Measurements from ENCODE around the gene FOXN3. TPM values are rescaled to one million over a fixed set of nuclear protein-coding genes. Genes with fewer than 3 reads are reported as not detected.
A peak's percentile ranks its signal among the peaks of the same experiment; 100 is the strongest.

The FOXN3 gene
- total and polyA plus RNA-seq, 2 experiments from 2014 or later: 98.9 to 167 TPM

GRCh38 chr14:89382901-89383845, 33.9 kb downstream of the FOXN3 start:
- Histone ChIP-seq H3K79me2 (replicated peaks; ENCODE audit: insufficient read depth) (peaks cover 100% of the 10 kb centered on the region), H3K36me3 (ENCODE audit: insufficient read depth) (0 out of 2 replicates have a peak, but pooled peaks cover 6% of the 10 kb centered on the region), H3K4me2 (no peak overlapping the region), H3K4me3 (no peak overlapping the region), H3K9me2 (ENCODE audit: insufficient read depth) (no peaks in the 10 kb centered on the region), H3K4me1 (ENCODE audit: insufficient read depth) (peaks cover 54% of the 10 kb centered on the region), H3K27me3 (ENCODE audit: insufficient read depth) (no peaks in the 10 kb centered on the region), H3K27ac (ENCODE audit: low read depth) (no peak overlapping the region), H4K20me1 (replicated peaks; ENCODE audit: insufficient read depth) (peaks cover 68% of the 10 kb centered on the region), H2AFZ (no peak overlapping the region), H3F3A (replicated peaks; ENCODE audit: low read depth) (peaks cover 6% of the 10 kb centered on the region)
- TF ChIP-seq NANOG (IDR thresholded peaks at IDR 0.05; ENCODE audit: borderline replicate concordance) (no peak), STAT1 (IDR thresholded peaks at IDR 0.05; ENCODE audit: unreplicated experiment) (no peak), ZNF114 (CRISPR knock-in tag; IDR thresholded peaks at IDR 0.05) (no peak), EZH2 (IDR thresholded peaks at IDR 0.05; ENCODE audit: low read depth, unreplicated experiment) (no peak), REST (IDR thresholded peaks at IDR 0.05; ENCODE audit: unreplicated experiment) (no peak), ZNF462 (CRISPR knock-in tag; IDR thresholded peaks at IDR 0.05) (no peak), CTCF (conservative IDR thresholded peaks at IDR 0.05; ENCODE audit: low read depth in 2 of 2) (no peak), JUNB (IDR thresholded peaks at IDR 0.05; ENCODE audit: unreplicated experiment) (no peak), POLR2AphosphoS5 (IDR thresholded peaks at IDR 0.05; ENCODE audit: low read depth) (no peak), CREB1 (CRISPR knock-in tag; IDR thresholded peaks at IDR 0.05; ENCODE audit: low read depth) (no peak), ZNF331 (CRISPR knock-in tag; IDR thresholded peaks at IDR 0.05; ENCODE audit: low read depth) (no peak), EZH2phosphoT487 (IDR thresholded peaks at IDR 0.05; ENCODE audit: unreplicated experiment) (no peak)
- TF ChIP-seq, protein P1, sequence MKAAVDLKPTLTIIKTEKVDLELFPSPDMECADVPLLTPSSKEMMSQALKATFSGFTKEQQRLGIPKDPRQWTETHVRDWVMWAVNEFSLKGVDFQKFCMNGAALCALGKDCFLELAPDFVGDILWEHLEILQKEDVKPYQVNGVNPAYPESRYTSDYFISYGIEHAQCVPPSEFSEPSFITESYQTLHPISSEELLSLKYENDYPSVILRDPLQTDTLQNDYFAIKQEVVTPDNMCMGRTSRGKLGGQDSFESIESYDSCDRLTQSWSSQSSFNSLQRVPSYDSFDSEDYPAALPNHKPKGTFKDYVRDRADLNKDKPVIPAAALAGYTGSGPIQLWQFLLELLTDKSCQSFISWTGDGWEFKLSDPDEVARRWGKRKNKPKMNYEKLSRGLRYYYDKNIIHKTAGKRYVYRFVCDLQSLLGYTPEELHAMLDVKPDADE (IDR thresholded peaks at IDR 0.05): no peak
- Mint-ChIP-seq H3K4me1 (peaks cover 59% of the 10 kb centered on the region), H3K4me3 (no peak overlapping the region), H3K27ac (peak overlapping the region; percentile 54; the same call in 1 of the 2 replicates), H3K9me3 (peaks cover 9% of the 10 kb centered on the region), H3K36me3 (ENCODE audit: low read depth) (peaks cover 71% of the 10 kb centered on the region), H3K27me3 (ENCODE audit: insufficient read depth, low read depth, poor library complexity) (peaks cover 14% of the 10 kb centered on the region)
- ATAC-seq (no peak), DNase-seq (ENCODE audit: low spot score) (no peak)

Measured in GM23338 (cell line).